ENCODE measurements around the gene SLC17A9.

- TF ChIP-seq CTCF (conservative IDR thresholded peaks at IDR 0.05) (no peak), EZH2 (IDR thresholded peaks at IDR 0.05; ENCODE audit: low read depth) (no peak)
Observed at GRCh38 chr20:62945771-62946339, 6.7 kb upstream of the SLC17A9 start.

Data from PC-9 (cell line).